KG1 (cell line): ENCODE data around the gene NUDT8.
"Not testable (repeated sequence)": the region's sequence is repeated elsewhere in the genome, so short reads cannot be mapped to it uniquely, and the experiment has no call there.

Experiments used
- DNase-seq: peaks from one replicate; lab custom pipeline; 2025; lab: John Stamatoyannopoulos, UW

The NUDT8 gene

DNA sequence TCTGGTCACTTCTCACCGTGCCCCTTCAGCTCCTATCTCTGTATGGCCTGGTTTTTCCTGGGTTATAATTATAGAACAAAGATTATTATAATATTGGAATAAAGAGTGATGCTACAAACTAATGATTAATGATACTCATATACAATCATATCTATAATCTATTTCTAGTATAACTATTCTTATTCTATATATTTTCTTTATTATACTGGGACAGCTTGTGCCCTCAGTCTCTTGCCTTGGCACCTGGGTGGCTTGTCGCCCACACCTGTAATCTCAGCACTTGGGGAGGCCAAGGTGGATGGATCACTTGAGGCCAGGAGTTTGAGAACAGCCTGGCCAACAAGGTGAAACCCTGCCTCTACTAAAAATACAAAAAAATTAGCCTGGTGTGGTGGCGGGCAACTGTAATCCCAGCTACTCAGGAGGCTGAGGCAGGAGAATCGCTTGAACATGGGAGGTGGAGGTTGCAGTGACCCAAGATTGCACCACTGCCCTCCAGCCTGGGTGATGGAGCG lies 30.0 kb upstream of the NUDT8 start:
- not testable (repeated sequence) for DNase-seq

DNA sequence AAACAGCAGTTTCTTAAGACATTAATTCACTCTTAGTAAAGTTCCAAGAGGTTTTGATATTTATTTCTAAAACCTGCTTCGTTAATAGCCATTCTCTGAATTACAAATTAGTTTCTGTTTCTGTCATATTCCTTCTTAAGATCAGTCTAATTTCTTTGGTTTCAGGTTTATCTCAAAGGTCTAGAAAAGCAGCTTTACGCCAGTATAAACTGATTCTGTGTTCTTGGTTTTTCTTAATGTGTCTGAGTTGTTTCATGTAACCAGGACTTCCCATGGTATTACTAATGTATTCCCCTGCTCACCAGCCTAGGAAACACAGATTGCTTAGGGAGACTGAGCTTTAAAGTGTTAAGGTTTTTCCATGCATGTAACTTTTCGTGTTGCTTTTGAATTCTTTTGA lies 27.6 kb upstream of the NUDT8 start:
- no peak for DNase-seq

DNA sequence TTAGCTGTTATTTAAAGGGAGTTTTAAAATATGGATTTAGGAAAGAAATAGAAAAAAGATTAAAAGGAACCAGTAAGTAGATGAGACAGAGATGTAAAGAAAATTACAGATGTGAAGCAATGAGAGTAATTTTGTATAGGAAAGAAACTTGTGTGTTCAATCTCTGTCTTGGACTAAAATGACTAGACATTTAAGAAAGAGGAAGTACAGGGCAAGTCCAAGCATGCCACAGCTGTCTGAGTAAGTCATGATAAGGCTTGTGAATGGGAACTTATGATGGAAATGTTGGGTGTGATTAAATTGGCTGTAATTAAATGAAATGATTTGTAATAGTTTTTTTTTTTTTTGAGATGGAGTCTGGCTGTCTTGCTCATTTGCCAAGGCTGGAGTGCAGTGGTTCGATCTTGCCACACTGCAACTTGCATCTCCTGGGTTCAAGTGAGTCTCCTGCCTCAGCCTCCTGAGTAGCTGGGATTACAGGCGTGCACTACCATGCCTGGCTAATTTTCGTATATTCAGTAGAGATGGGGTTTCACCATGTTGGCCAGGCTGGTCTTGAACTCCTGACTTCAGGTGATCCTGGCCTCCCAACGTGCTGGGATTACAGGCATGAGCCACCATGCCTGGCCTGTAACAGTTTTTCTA lies 26.7 kb upstream of the NUDT8 start:
- DNase-seq: no peak

DNA sequence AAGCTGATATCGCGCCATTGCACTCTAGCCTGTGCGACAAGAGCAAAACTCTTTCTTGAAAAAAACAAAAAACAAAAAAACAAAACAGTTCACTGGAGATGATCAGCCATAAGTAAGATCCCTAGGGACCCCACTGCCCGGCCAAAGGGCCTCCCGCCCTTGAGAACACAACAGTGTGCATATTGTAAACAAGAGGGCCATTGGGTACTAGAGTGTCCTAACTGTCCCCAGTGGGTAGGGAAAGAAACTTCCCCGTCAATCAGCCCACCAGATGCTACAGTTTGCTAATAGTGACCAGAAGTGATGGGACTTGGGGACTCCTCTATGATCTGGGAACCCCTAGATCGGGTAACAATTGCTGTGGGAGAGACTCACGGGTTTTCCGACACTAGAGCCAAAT lies 24.5 kb upstream of the NUDT8 start:
- DNase-seq: no peak

DNA sequence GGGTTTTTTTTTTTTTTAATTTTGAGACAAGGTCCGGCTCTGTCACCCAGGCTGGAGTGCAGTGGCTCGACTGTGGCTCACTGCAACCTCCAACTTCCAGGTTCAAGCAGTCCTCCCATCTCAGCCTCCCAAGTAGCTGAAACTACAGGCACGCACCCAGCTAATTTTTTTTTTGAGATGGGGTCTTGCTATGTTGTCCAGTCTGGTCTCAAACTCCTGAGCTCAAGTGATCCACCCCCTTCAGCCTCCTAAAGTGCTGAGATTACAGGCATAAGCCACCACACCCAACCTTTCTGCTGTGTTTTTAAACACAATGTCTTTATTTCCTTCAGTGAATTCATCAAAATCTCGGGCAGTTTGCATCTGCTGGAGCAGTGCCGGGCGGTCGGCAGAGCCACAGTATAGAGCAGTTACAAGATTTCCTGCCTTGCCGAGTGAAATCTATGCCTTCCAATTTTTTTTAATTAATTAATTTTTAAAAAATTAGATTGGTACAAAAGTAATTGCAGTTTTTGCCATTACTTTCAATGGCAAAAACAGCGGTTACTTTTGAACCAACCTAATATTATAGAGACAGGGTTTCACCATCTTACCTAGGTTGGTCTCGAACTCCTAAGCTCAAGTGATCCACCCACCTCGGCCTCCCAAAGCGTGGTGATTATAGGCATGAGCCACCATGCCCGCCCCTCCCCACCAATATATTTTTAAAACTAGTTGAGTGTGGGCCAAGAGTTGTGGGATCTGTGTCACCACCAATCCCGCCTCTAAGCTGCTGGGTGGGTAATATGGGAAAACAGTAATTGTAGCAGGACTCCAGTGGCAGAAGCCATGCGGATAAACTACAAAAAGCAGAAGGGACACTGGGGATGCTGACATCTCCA lies 23.5 kb upstream of the NUDT8 start:
- DNase-seq: no peak

DNA sequence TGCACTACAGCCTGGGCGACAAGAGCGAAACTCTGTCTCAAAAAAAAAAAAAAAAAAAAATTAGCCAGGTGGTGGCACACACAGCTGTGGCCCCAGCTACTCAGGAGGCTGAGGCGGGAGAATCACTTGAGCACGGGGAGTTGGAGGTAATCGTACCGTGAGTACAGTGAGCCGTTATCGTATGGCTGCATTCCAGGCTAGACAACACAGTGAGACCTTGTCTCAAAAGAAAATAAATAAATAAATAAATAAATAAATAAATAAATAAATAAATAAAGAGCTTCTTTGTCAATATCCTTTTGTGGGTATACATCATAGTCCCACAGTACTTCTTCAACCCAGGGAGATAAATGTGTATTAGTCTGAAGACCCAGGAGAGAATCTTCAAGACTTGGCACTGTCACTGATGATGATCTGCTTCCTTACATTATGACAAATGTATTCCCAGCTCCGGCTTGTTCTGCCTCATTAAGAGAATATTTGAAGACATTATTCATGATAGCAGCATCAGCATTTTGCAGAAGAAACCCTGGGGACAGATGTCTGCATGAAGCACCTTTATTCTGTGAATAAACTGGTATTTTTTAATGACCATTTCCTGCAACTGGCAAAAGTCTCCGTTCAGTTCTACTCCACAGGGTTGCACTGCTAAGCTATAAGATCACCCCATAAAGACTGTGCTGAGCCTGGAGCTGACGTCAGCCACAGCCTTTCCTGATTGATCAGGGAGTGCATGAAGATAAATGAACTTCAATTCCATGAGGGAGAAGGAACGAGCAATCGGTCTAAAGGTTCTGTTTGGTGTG lies 22.4 kb upstream of the NUDT8 start:
- DNase-seq: no peak

DNA sequence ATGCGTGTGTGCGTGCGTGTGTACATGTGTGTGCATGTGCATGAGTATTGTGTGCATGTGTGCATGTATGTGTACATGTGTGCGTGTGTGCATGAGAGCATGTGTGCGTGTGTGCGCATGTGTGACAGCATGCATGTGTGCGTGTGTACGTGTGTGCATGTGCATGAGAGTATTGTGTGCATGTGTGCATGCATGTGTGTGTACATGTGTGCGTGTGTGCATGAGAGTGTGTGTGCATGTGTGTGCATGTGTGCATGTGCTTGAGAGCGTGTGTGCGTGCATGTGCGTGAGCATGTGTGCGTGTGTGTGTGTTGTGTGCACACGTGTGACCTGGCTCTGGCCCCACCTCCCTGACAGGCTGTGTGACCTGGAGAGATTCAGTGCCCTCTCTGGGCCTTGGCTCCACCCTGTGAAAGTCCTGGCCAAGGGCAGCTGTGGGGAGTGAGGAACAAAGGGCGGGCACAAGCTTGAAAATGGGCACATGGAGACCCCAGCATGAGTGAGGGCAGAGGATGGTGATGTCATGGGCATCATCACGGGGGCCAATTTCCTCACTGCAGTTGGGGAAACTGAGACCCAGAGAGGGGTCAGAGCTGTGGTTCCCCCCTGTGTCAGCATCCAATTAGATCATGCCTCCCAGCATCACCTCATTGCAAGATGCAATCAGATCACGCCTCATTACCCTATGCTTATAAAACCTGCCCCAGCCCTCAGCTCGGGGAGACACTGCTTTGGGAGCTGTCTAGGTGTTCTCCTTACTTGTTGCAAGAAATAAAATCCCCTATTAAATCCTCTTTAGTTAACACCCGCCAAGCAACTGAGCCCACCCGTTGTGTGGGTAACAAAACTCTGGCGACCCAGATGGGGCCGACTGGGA lies 20.1 kb upstream of the NUDT8 start:
- DNase-seq: no peak

DNA sequence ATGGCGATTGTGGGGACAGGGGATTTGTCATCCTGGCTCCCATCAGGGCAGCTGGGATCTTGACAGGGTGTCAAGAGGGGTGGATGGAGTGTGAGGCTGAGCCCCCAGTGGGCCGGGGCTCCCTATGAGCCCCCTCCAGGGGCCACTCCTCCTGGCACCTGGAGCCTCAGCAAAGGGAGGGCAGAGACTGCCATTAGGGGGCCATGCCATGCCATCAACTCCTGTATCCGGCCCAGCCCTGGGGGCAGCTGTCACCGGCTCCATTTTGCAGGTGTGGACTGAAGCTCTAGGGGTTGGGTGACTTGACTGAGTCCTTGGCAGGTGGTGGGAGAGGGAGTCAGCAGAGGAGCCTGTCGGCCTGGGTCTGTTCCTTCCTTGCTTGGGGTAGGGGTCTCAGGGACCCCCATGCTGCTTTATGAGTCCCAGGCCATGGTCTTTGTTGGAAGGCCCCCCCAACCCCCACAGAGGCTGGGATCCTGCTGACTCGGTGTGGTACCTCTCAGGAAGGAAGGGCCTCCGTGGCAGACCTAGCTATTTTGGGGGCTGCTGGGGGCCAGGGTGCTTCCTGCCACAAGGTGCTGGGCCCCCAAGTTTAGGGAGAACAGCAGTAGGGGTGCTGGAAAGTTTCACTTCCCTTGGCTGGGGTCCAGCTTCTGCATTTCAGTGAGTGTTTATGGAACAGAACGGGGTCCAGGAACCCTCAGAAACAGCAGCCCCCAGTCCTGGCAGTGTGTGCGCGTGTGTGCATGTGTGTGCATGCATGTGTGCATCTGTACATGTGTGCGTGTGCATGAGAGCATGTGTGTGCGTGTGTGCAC lies 19.3 kb upstream of the NUDT8 start:
- peak; percentile 83 for DNase-seq

DNA sequence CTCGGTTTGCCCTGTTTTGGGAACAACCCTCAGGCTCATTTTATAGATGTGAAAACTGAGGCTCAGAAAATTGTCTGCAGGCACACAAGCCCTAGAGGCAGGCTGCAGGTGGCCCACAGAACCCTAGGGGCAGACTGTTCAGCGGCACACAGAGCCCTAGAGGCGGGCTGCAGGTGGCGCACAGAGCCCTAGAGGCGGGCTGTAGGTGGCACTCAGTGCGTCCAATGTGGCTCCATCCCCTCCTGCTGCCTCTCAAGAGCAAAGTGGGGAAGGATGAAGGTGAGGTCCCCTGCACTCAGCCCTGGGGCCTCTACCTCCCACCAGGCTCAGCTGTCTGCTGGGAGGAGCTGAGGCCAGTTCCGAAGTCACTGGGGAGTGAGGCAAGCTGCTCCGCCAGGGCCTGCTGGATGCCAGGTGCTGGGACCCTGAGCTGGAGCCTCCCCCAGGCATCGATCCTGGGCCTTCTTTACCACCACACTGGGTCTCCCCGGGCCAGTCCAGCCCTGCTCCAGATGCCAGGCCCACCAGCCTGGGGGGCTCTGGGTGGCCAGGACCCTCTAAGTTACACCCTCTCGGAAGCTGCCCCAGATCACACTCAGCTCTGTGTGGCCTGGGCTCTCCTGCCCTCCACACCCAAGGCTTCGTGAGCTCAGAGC lies 18.5 kb upstream of the NUDT8 start:
- no peak for DNase-seq

DNA sequence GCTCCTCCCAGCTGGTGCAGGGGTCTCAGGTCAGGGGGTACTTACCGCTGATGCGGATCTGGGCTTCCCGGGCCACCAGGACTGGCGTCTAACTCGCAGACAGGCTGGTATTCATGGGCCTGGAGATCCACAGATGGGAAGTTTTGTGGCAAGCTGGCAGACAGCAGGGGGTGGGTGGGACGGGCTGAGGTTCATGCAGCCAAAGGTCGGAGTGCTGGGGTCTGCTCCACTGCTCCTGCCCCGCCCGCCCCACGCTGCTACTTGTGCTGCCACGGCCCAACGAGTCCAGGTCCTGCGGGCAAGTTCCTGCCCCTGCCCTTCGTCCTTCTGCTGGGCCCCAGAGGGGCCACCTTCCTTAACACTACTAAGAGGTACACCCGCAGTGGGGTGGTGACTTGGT lies 17.7 kb upstream of the NUDT8 start:
- no peak for DNase-seq

DNA sequence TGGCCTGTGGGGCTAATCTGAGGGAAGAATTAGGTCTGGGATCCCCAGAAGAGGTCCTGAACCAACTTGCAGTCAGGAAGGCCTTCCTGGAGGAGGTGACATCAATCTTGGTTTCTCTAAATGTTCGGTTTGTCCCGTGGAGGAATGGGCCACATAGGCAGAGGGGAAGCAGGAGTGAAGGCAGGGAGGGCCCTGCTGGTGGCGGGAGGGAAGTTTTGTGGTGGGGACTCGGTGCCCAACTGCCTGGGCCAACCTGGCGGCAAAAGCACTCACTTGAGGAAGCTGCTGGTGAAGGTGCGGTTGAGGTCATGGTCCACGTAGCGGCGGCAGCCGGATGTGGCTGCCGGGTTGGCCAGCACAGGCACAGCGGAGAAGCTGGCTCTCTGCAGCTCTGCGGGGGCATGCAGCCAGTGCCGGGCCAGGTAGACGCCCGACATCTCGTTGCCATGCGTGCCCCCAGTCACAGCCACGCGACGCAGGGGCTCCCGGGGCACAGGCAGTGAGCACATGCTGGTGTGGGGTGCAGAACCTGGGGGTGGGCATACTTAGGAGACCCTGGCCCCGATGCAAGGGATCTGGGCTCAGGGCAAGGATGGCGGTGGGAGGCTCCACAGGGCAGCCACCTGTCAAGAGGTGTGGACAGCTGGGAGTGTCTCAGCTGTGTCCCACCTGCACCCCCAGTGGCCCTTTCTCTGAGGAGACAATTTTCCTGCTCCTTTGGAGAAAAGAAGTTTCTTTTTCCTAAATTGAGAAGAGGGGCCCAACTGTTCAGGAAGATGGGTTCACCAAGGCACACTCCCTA lies 17.0 kb upstream of the NUDT8 start:
- DNase-seq: peak; percentile 65

DNA sequence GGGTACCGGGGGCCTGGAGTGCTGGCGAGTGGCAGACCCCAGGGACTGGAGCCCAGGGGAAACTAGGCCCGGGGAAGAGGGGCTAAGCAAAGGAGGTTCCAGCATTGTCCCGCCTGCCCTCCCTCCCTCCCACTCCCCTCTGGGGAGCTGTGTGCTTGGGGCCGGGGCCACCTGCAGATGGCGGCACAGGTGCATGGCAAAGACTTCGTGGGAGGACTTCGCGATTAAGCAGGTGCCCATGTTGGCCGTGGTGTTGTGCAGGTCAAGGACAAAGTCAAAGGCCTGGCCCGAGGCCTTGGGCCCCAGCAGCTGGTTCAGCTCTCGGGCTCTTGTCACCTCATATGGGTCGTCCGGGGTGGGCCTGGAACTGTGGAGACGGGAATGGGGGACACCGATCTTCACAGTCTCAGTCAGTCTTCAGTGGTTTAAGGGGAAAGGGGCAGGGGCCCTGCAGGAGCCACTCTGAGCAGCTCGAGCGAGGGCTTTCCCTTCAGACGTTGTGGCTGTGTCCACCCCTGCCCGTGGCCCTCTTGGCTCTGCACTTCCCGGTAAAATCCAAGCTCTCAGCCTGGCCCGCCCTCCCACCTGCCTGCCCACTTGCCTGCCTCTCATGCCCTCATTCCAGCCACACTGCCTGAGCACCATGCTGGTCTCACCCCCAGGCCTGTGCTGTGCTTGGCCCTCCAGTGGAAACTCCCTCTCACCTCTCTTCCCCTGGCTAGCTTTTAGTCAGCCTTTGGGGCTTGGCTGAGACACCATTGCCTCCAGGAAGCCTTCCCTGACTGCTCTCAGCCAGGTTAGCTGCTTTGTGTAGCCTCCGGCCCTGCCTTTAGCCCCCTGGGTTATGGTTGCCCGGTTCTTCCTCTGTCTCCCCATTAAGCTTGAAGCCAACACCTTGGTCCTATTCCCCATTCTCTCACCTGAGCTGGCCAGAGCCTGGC lies 16.1 kb upstream of the NUDT8 start:
- DNase-seq: no peak

DNA sequence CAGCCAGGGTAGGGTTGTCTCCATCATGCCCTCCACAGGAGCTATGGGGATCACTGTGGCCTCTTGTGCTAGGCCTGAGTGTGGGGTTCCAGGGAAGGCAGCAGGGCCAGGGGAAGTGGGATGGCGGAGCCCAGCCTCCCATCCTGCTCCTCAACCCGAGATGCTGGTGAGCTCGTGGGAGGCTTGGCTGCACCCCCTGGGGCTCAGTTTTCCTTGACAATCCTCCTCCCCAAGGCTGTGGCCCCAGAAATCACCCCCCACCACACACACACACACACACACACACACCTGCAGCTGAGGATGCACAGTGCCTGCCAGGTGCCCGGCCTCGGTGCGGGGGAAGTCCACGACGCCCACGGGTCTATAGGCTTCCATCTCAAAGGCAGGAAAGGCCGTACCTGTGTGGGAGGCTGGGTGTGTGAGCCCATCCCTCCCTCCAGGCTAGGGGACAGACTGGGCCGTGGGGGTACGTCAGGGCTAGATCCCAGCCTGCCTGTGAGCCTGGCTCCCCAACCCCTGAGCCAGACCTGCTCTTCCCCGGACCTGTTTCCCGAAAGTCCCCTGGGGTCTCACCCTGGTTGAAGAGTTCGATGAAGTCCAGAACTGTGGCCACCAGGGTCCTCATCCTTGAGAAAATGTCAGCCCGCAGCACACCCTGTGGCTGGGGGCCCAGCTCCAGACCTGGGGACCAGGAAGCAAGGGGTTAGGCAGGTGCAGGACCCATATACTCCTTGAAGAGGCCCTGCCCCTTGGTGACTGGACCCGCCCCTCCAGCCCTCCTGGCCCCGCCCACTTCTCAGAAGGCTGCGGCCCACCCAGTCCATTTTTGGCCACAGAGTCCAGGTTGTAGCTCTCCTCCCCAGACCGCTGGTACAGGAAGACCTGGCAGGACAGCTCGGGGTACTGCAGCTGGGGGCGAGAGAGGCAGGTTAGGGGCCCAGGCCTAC lies 15.0 kb upstream of the NUDT8 start:
- DNase-seq: no peak

DNA sequence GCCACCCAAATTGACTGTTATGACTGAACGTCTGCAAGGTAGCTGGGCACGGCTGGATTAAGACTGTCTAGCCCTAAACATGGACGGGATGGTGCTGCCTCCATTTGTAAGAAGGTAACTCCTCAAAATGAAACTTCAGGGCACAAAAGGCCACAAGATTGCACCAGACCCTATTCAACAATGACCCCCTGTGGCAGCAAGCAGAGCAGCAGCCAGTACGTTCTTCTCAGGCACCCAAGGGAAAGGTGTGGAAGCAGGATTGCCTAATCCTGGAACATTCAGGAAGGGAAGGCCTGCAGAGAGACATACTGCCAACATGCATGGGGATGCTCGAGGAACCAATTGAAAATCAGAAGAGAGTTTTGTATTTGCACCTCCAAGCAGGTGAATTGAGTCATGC lies 14.3 kb upstream of the NUDT8 start:
- DNase-seq: no peak

DNA sequence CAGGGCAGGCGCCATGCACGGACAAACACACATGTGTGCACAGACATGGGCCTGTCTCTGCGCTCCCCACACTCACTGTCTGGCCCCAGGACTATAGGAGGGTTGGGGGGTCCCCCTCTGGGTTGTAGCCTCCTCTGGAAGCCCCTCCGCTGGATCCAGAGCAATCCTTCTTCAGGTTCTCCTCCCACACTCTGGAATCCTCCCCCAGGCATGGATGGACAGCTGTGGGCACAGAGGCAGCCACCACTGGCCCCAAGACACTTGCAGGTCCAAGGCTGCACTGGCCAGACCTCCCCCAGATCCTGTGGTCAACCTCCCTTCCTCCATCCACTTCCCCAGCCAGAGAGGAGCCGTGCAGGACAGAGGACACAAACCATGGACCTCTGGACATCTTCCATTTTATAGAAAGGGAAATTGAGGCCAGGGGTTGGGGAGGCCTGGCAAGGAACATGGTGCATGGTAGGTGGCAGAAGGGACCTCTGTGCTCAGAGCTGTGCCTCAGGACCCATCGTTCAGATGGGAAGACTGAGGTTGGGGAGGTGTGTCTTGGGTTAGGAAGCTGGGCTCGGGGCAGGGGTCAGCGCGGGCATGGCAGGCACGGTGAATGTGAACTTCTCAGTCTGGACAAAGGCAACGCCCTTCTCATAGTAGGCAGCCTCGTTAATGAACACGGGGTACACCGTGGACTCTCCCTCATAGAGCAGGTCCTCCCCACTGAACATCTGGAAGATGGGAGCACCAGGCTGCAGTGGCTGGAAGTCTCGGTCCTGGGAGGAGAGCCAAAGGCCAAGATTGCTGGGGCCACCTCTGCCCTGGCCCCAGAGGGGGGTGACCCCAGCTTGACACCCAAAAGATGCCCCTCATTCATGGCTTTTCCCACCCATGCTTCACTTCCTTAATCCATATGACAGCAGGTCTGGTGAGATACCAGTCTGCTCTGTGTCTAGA lies 12.7 kb upstream of the NUDT8 start:
- no peak for DNase-seq
